K562 (cell line): Measurements from ENCODE around the gene HSDL2. TPM values are rescaled to one million over a fixed set of nuclear protein-coding genes. Genes with fewer than 3 reads are reported as not detected.

Experiments
- ATAC-seq: fragments of 200-7000 bp; cut with Tn5 transposase; 3 replicates; pipeline ENCODE4 v1.9.1; 2020; ENCODE audit warnings: moderate library complexity
- BruUV-seq: library from RNA; stranded (reverse); fragments of 400-500 nt; replicated peaks from 2 replicates; lab custom pipeline; 2021; lab: Mats Ljungman, UMichigan
- CTCF ChIA-PET: fragments of 300-600 bp; formaldehyde crosslinking; extraction: SDS; loops from one replicate; lab custom pipeline; 2021; ENCODE audit warnings: low intra/inter-chr PET ratio; lab: Yijun Ruan, JAX
- POLR2A ChIA-PET: fragments of 300-600, 350-650 bp; sonication (Branson Sonifier 250); formaldehyde crosslinking; extraction: SDS; loops from one replicate; lab custom pipeline; 2021; ENCODE audit warnings: antibody characterized with exemption, inconsistent platforms; lab: Yijun Ruan, JAX
- DNase-seq, 4 experiments: peaks; one replicate each; pipeline versions ENCODE4 v3.0.0 to v3.0.0-alpha.2; 2011 to 2018; ENCODE audit warnings: low spot score in 3 of 4, mixed read lengths in 3 of 4; ENCODE audit errors: extremely low read depth in 1 of 4
- FAIRE-seq: peaks from 2 replicates; lab custom pipeline; 2011; peaks lifted over from hg19 to GRCh38; lab: Jason Lieb, UNC
- H2AFZ ChIP-seq: 2 replicates; pipeline ENCODE4 v1.6.0; 2011; ENCODE audit warnings: low read depth, low read length, control low read depth, inconsistent platforms
- H3K27ac ChIP-seq: fragments of 200-600 bp; 3 replicates; pipeline ENCODE4 v1.8.0; 2011; ENCODE audit warnings: low read depth, mild to moderate bottlenecking, control low read depth, inconsistent platforms, low read length, moderate library complexity, mixed read lengths; ENCODE audit errors: extremely low read depth
- H3K27me3 ChIP-seq, 2 experiments: fragments of 300-600 bp in 1 of 2; 2 replicates in 1 of 2; 3 replicates in 1 of 2; pipeline versions ENCODE4 v1.6.0 to v1.8.0; 2011; ENCODE audit warnings: inconsistent platforms in 2 of 2, low read length in 2 of 2, mild to moderate bottlenecking in 1 of 2, mixed read lengths in 1 of 2, moderate library complexity in 1 of 2; ENCODE audit not compliant: control insufficient read depth in 2 of 2, insufficient read depth in 2 of 2
- H3K36me3 ChIP-seq: fragments of 300-600 bp; 3 replicates; pipeline ENCODE4 v1.8.0; 2011; ENCODE audit warnings: mild to moderate bottlenecking, low read length, inconsistent platforms; ENCODE audit not compliant: control insufficient read depth, insufficient read depth
- H3K4me1 ChIP-seq, 2 experiments: fragments of 200-600 bp in 1 of 2; replicated peaks in 1 of 2; 2 replicates in 1 of 2; 3 replicates in 1 of 2; pipeline versions ENCODE4 v1.5.1 to v1.8.0; 2011; ENCODE audit warnings: inconsistent platforms in 2 of 2, low read length in 2 of 2, mild to moderate bottlenecking in 1 of 2, mixed read lengths in 1 of 2, moderate library complexity in 1 of 2; ENCODE audit not compliant: control insufficient read depth in 2 of 2, insufficient read depth in 2 of 2
- H3K4me2 ChIP-seq: 2 replicates; pipeline ENCODE4 v1.6.1; 2011; ENCODE audit warnings: low read length, control low read depth, inconsistent platforms, mixed read lengths; ENCODE audit not compliant: insufficient read depth
- H3K4me3 ChIP-seq: fragments of 200-600 bp; sonication (generic), shearing (Covaris generic); 2 replicates; pipeline ENCODE4 v1.5.1; 2016; ENCODE audit warnings: control low read depth, inconsistent platforms
- H3K79me2 ChIP-seq: fragments of 200-600 bp; 3 replicates; pipeline ENCODE4 v1.8.0; 2011; ENCODE audit warnings: low read length, inconsistent platforms; ENCODE audit not compliant: control insufficient read depth, insufficient read depth
- H3K9ac ChIP-seq, 2 experiments: 2 replicates each; pipeline versions ENCODE4 v1.6.0 to v1.6.1; 2011; ENCODE audit warnings: low read depth in 2 of 2, low read length in 2 of 2, control low read depth in 1 of 2, inconsistent platforms in 1 of 2, mild to moderate bottlenecking in 1 of 2, mixed read lengths in 1 of 2; ENCODE audit not compliant: insufficient read depth in 1 of 2
- H3K9me1 ChIP-seq: one replicate; pipeline ENCODE4 v1.6.0; 2011; ENCODE audit warnings: inconsistent platforms, mild to moderate bottlenecking, low read length, moderate library complexity; ENCODE audit not compliant: control insufficient read depth, insufficient read depth
- H3K9me3 ChIP-seq: replicated peaks from 2 replicates; pipeline ENCODE4 v1.5.1; 2011; ENCODE audit warnings: low read depth, low read length, inconsistent platforms; ENCODE audit not compliant: control insufficient read depth, insufficient read depth
- H4K20me1 ChIP-seq: replicated peaks from 2 replicates; pipeline ENCODE4 v1.6.1; 2011; ENCODE audit warnings: low read length, inconsistent platforms, mixed read lengths; ENCODE audit not compliant: control insufficient read depth, insufficient read depth
- BCOR ChIP-seq: fragments of 450-650 bp; IDR thresholded peaks from 2 replicates; pipeline ENCODE4 v1.6.1; 2016
- CBX3 ChIP-seq, 2 experiments: IDR thresholded peaks; 1 replicate in 1 of 2; 2 replicates in 1 of 2; pipeline ENCODE4 v1.6.1; 2012; ENCODE audit warnings: inconsistent platforms in 2 of 2, low read length in 2 of 2, borderline replicate concordance in 1 of 2, control low read depth in 1 of 2
- GATAD2A ChIP-seq: fragments of 450-650 bp; IDR thresholded peaks from 2 replicates; pipeline ENCODE4 v1.6.1; 2017
- HCFC1 ChIP-seq: IDR thresholded peaks from 2 replicates; pipeline ENCODE4 v1.6.1; 2012; ENCODE audit warnings: low read depth, low read length, improper control_type of control experiment
- HDAC2 ChIP-seq: fragments of 450-650 bp; IDR thresholded peaks from 2 replicates; pipeline ENCODE4 v1.6.1; 2016; ENCODE audit warnings: mild to moderate bottlenecking
- ILK ChIP-seq: fragments of 450-650 bp; IDR thresholded peaks from 2 replicates; pipeline ENCODE4 v1.6.1; 2016; ENCODE audit warnings: missing genetic modification characterization, low read depth, mild to moderate bottlenecking, missing compliant biosample characterization, moderate library complexity, borderline replicate concordance
- IRF2 ChIP-seq: sonication (generic); formaldehyde crosslinking; IDR thresholded peaks from 2 replicates; pipeline ENCODE4 v1.8.1; 2022; ENCODE audit warnings: mild to moderate bottlenecking, missing genetic modification reagents
- MYNN ChIP-seq, 2 experiments: sonication (generic); formaldehyde crosslinking in 1 of 2; IDR thresholded peaks; 2 replicates each; pipeline versions ENCODE4 v1.5.0 to v1.6.1; 2016 to 2020; ENCODE audit warnings: antibody characterized with exemption in 1 of 2, missing genetic modification reagents in 1 of 2
- NEUROD1 ChIP-seq: fragments of 150-350 bp; IDR thresholded peaks from 2 replicates; pipeline ENCODE4 v1.6.1; 2014; ENCODE audit warnings: borderline replicate concordance, low read length, low read depth; ENCODE audit not compliant: partially characterized antibody
- NKRF ChIP-seq: fragments of 450-650 bp; IDR thresholded peaks from 2 replicates; pipeline ENCODE4 v1.6.1; 2016; ENCODE audit warnings: borderline replicate concordance
- RBM25 ChIP-seq: fragments of 200-400 bp; formaldehyde crosslinking; IDR thresholded peaks from 2 replicates; pipeline ENCODE4 v1.6.1; 2018; ENCODE audit warnings: low read length, low read depth, moderate library complexity; ENCODE audit not compliant: severe bottlenecking
- THAP12 ChIP-seq: fragments of 250-450 bp; sonication (Bioruptor Pico); IDR thresholded peaks from 2 replicates; pipeline ENCODE4 v1.9.0; 2021; ENCODE audit warnings: mild to moderate bottlenecking, inconsistent platforms
- ZBED1 ChIP-seq: IDR thresholded peaks from 2 replicates; pipeline ENCODE4 v1.6.1; 2014
- ZBTB2 ChIP-seq: fragments of 450-650 bp; IDR thresholded peaks from 2 replicates; pipeline ENCODE4 v1.6.1; 2016; ENCODE audit warnings: antibody characterized with exemption
- ZNF507 ChIP-seq: conservative IDR thresholded peaks from 2 replicates; pipeline ENCODE4 v1.6.1; 2017; ENCODE audit warnings: missing genetic modification characterization, missing compliant biosample characterization
- WGBS: fragments of 100-300 bp; shearing (Covaris generic); methylation state at CpG from one replicate; pipeline ENCODE4 v1.1.6; 2016; ENCODE audit warnings: low coverage, mixed read lengths; ENCODE audit not compliant: insufficient coverage; ENCODE audit errors: missing lambda C conversion rate; 5-methylcytosine and 5-hydroxymethylcytosine counted together
- in situ Hi-C: fragments of 300-500 bp; cut with MboI; formaldehyde crosslinking; loops from 4 replicates; pipeline ENCODE4 v1.15.0; 2018; ENCODE audit warnings: inconsistent platforms, mixed read lengths
- intact Hi-C: fragments of 100-400 bp; cut with micrococcal nuclease; formaldehyde crosslinking; loops from 2 replicates; pipeline ENCODE4 v1.14.2; 2022
- polyA plus RNA-seq, 8 experiments: library from polyadenylated mRNA; depleted of rRNA in 4 of 8; stranded (reverse) in 5 of 8; unstranded in 3 of 8; fragments of >200 nt; fragmentation: Nextera tagmentation in 2 of 8; fragmentation: Illumina TruSeq in 1 of 8; extraction: Ambion mirVana in 2 of 8; extraction: Trizol in 1 of 8; gene quantifications; 2 replicates each; pipeline versions ENCODE4 v1.2.1 to v1.2.3, GENCODE V29; 2011 to 2014; ENCODE audit warnings: inconsistent platforms in 1 of 8, missing spikeins in 1 of 8
- total RNA-seq, 7 experiments: library from RNA; depleted of rRNA in 6 of 7; stranded (reverse); fragments of >200 nt in 6 of 7; fragmentation: Illumina TruSeq in 2 of 7; extraction: Trizol in 2 of 7; gene quantifications; 2 replicates each; pipeline versions ENCODE4 v1.2.1 to v1.2.3, GENCODE V29; 2011 to 2021; ENCODE audit warnings: low replicate concordance in 1 of 7
- TF ChIP-seq, protein P1 (sequence below): IDR thresholded peaks from 2 replicates; pipeline ENCODE4 v1.6.1; 2012; ENCODE audit warnings: low read depth, low read length, improper control_type of control experiment, borderline replicate concordance

HSDL2 gene
- total and polyA plus RNA-seq, 9 of the 15 experiments (the other 6 are each of a cell fraction or from before 2014, with no cell fraction given) = 22.8 to 74.1 (median 35.6) TPM

- Histone ChIP-seq H3K79me2 (no peaks in the 10 kb centered on the region), H3K9me1 (no peaks in the 10 kb centered on the region), H2AFZ (no peak overlapping the region), H3K27ac (no peak overlapping the region), H3K9ac (no peak overlapping the region), H4K20me1 (no peaks in the 10 kb centered on the region), H3K4me1 (peaks cover 6 to 10% of the 10 kb centered on the region in 2 experiments), H3K27me3 (no peaks in the 10 kb centered on the region), H3K9me3 (peaks cover 4% of the 10 kb centered on the region), H3K4me2 (no peak overlapping the region), H3K4me3 (no peak overlapping the region), H3K36me3 (peaks cover 27% of the 10 kb centered on the region; the same call in 1 of the 3 replicates)
- intact Hi-C loops (loop anchor here (5.0 kb wide), 1 partner anchor 41 kb away; no protein-coding TSS in a partner anchor), in situ Hi-C loops (no loop called here)
- no peak for FAIRE-seq
- CTCF ChIA-PET = interaction anchor here (0.7 kb wide), 1 partner anchor 440 kb away, joined by 3 read pairs; no protein-coding TSS in a partner anchor
- no peak for DNase-seq
- POLR2A ChIA-PET = no interaction called here
- no peak for ATAC-seq
- 50% methylated on average over 1 of the region's 1 CpG for WGBS
- BruUV-seq = no TSS peak
- TF ChIP-seq HDAC2 (no peak), NEUROD1 (no peak), MYNN (IDR thresholded peaks at IDR 0.05) (no peak), MYNN (CRISPR knock-in tag; IDR thresholded peaks at IDR 0.05) (no peak), ZNF507 (tag) (no peak), RBM25 (peak; percentile 76), GATAD2A (no peak), ILK (tag) (no peak), CBX3 (IDR thresholded peaks at IDR 0.05; ENCODE audit: borderline replicate concordance in 1 of 2, low read length in 2 of 2) (peak in 1 of 2 experiments; percentile 56; a peak in 1 of 3 replicates), THAP12 (CRISPR knock-in tag) (no peak), ZBED1 (no peak), HCFC1 (no peak), IRF2 (CRISPR knock-in tag) (no peak), NKRF (no peak), BCOR (0 out of 2 replicates have a peak, but pooled peaks have one; percentile 9), ZBTB2 (no peak)
- TF ChIP-seq, protein P1, sequence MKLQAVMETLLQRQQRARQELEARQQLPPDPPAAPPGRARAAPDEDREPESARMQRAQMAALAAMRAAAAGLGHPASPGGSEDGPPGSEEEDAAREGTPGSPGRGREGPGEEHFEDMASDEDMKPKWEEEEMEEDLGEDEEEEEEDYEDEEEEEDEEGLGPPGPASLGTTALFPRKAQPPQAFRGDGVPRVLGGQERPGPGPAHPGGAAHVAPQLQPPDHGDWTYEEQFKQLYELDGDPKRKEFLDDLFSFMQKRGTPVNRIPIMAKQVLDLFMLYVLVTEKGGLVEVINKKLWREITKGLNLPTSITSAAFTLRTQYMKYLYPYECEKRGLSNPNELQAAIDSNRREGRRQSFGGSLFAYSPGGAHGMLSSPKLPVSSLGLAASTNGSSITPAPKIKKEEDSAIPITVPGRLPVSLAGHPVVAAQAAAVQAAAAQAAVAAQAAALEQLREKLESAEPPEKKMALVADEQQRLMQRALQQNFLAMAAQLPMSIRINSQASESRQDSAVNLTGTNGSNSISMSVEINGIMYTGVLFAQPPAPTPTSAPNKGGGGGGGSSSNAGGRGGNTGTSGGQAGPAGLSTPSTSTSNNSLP = no peak
Measured at GRCh38 chr9:112462855-112463254, 82.9 kb downstream of the HSDL2 start.
